Natural killer cell (primary cell): Measurements from ENCODE around the gene SPOP. TPM values are rescaled to one million over a fixed set of nuclear protein-coding genes. Genes with fewer than 3 reads are reported as not detected.

ENCODE experiments used
- ATAC-seq, 3 donors: fragments of 150-1000 bp in 2 of 3; fragments of 200-7000 bp in 1 of 3; cut with Tn5 transposase; 1 replicate in 1 of 3; 2 replicates in 2 of 3; pipeline ENCODE4 v1.10.0; 2021; ENCODE audit warnings: mild to moderate bottlenecking in 2 of 3, moderate library complexity in 2 of 3
- DNase-seq, 2 donors: peaks; one replicate each; pipeline versions ENCODE4 v3.0.0 to v3.0.0-alpha.2; 2013 to 2021; ENCODE audit warnings: mixed read lengths in 1 of 2
- H3K27ac ChIP-seq: one replicate; pipeline ENCODE4 v1.5.1; 2013; ENCODE audit warnings: mild to moderate bottlenecking, low read length
- H3K27me3 ChIP-seq: one replicate; pipeline ENCODE4 v1.6.1; 2013; ENCODE audit warnings: low read length; ENCODE audit not compliant: control insufficient read depth, insufficient read depth
- H3K36me3 ChIP-seq: one replicate; pipeline ENCODE4 v1.6.1; 2013; ENCODE audit warnings: low read length; ENCODE audit not compliant: control insufficient read depth, insufficient read depth
- H3K4me1 ChIP-seq: one replicate; pipeline ENCODE4 v1.6.1; 2013; ENCODE audit warnings: low read length; ENCODE audit not compliant: control insufficient read depth, insufficient read depth
- H3K4me3 ChIP-seq: one replicate; pipeline ENCODE4 v1.5.1; 2013; ENCODE audit warnings: low read length
- H3K9me3 ChIP-seq: one replicate; pipeline ENCODE4 v1.6.1; 2013; ENCODE audit warnings: low read length; ENCODE audit not compliant: control insufficient read depth, insufficient read depth
- H3K27ac Mint-ChIP-seq, 2 donors: one replicate each; pipeline ENCODE4 v1.8.0; 2022; ENCODE audit warnings: mild to moderate bottlenecking in 2 of 2, mixed read lengths in 2 of 2, moderate library complexity in 1 of 2
- H3K27me3 Mint-ChIP-seq, 2 donors: one replicate each; pipeline ENCODE4 v1.8.0; 2022; ENCODE audit warnings: low read depth in 2 of 2, mixed read lengths in 2 of 2
- H3K36me3 Mint-ChIP-seq: one replicate; pipeline ENCODE4 v1.8.0; 2022; ENCODE audit warnings: mixed read lengths
- H3K4me1 Mint-ChIP-seq, 2 donors: one replicate each; pipeline ENCODE4 v1.8.0; 2022; ENCODE audit warnings: mixed read lengths in 2 of 2
- H3K4me3 Mint-ChIP-seq: one replicate; pipeline ENCODE4 v1.8.0; 2022; ENCODE audit warnings: mild to moderate bottlenecking, moderate library complexity, mixed read lengths
- H3K9me3 Mint-ChIP-seq, 2 donors: one replicate each; pipeline ENCODE4 v1.8.0; 2022; ENCODE audit warnings: mixed read lengths in 2 of 2
- CTCF ChIP-seq: fragments of 200-600 bp; IDR thresholded peaks from one replicate; pipeline ENCODE4 v1.8.0; 2022; ENCODE audit warnings: antibody characterized with exemption
- WGBS: methylation state at CpG from one replicate; pipeline ENCODE4 v1.1.7; 2013; ENCODE audit warnings: missing lambda C conversion rate; ENCODE audit not compliant: insufficient coverage; 5-methylcytosine and 5-hydroxymethylcytosine counted together
- intact Hi-C: fragments of 100-400 bp; cut with micrococcal nuclease; formaldehyde crosslinking; loops from one replicate; pipeline ENCODE4 v1.14.2; 2022
- total RNA-seq, 4 donors: library from RNA; stranded (reverse); fragments of 120-200 nt in 1 of 4; gene quantifications; one replicate each; pipeline versions ENCODE4 v1.2.3 to v1.2.4, GENCODE V29; 2013 to 2022

SPOP gene
- total RNA-seq, 3 donors from 2014 or later (not counting 1 experiment from before 2014, with no cell fraction given) = 45.4 to 56.5 (median 54.7) TPM

GRCh38 chr17:49723423-49723822 is 45.5 kb upstream of the SPOP start:
- no peak for TF ChIP-seq CTCF
- Histone ChIP-seq H3K4me1 (peaks cover 42% of the 10 kb centered on the region), H3K4me3 (no peak overlapping the region), H3K27ac (no peak overlapping the region), H3K36me3 (peaks cover 75% of the 10 kb centered on the region), H3K27me3 (no peaks in the 10 kb centered on the region), H3K9me3 (no peaks in the 10 kb centered on the region)
- ATAC-seq (no peak), DNase-seq (no peak)
- Mint-ChIP-seq H3K4me1 (peaks cover 29 to 49% of the 10 kb centered on the region in 2 donors), H3K9me3 (peaks cover 0 to 3% of the 10 kb centered on the region in 2 donors), H3K36me3 (peaks cover 11% of the 10 kb centered on the region), H3K27ac (peak overlapping the region; percentile 21 to 74), H3K4me3 (no peak overlapping the region), H3K27me3 (no peaks in the 10 kb centered on the region)
- 72% methylated on average over 7 of the region's 8 CpGs for WGBS
- intact Hi-C loops = no loop called here

DNA sequence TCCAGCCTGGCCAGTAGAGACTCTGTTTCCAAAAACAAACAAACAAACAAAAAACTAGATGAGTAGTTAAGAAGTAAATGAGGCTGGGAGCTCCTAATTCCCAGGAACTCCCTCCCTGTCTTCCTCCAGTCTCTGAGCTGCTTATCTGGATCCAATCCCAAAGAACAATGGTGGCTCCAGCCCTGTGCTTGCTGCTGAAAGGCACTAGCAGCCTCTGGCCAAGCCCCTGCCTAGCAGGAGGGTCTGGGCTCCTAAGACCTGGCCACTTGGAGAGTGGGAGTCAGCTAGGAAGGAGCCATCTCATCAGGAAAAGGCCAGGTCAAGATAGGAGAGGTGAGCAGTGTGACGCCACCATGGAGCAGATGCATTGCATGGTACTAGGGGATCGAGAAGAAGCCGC is 44.2 kb upstream of the SPOP start:
- peaks cover 83% of the 10 kb centered on the region for H3K36me3 ChIP-seq
- intact Hi-C loops = no loop called here
- Mint-ChIP-seq H3K27me3 (no peaks in the 10 kb centered on the region), H3K27ac (peak overlapping the region; percentile 21 to 74), H3K4me1 (peaks cover 35 to 43% of the 10 kb centered on the region in 2 donors), H3K9me3 (peaks cover 0 to 3% of the 10 kb centered on the region in 2 donors), H3K4me3 (no peak overlapping the region), H3K36me3 (peaks cover 16% of the 10 kb centered on the region)
- DNase-seq (no peak), ATAC-seq (no peak)
- WGBS = 98% methylated on average over 3 of the region's 3 CpGs
- no peaks in the 10 kb centered on the region for H3K9me3 ChIP-seq
- H3K27me3 ChIP-seq = no peaks in the 10 kb centered on the region
- H3K4me1 ChIP-seq = peaks cover 41% of the 10 kb centered on the region
- TF ChIP-seq CTCF = no peak
- H3K27ac ChIP-seq = no peak overlapping the region
- H3K4me3 ChIP-seq = no peak overlapping the region

DNA sequence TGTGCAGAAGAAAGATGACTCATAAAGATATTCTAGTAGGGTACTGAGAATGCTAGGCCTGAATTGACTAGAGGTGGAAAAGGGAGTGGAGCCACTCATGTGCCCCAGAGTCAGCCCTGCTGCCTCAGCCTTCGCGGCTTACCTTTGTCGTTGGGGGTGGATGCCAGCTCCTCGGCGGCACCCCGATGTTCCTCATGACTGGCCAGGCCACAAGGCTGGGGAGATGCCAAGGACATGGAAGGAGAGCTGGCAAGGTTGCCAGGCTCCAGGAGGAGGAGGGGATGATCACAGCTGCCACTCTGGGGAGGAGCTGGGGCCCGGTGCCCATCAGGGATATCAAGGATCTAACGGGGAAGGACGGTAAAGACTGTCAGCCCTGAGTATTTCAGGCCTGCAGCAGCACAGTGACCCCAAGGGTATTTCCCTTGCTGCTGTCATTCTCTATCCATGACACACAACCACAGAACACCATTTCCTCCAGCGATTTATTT is 39.5 kb upstream of the SPOP start:
- H3K27ac Mint-ChIP-seq = peak overlapping the region; percentile 97 to 98
- no peak overlapping the region for H3K4me3 Mint-ChIP-seq
- Histone ChIP-seq H3K4me1 (peaks cover 58% of the 10 kb centered on the region), H3K4me3 (no peak overlapping the region), H3K27me3 (no peaks in the 10 kb centered on the region), H3K27ac (peak overlapping the region; percentile 89), H3K36me3 (peaks cover 78% of the 10 kb centered on the region), H3K9me3 (no peaks in the 10 kb centered on the region)
- intact Hi-C loops = loop anchor here (5.0 kb wide), 1 partner anchor 135 kb away; no protein-coding TSS in a partner anchor
- ATAC-seq = no peak
- no peaks in the 10 kb centered on the region for H3K27me3 Mint-ChIP-seq
- DNase-seq = peak in 1 of 2 donors; percentile 57
- H3K36me3 Mint-ChIP-seq = peaks cover 21% of the 10 kb centered on the region
- H3K4me1 Mint-ChIP-seq = peaks cover 49% of the 10 kb centered on the region in 2 donors
- no peaks in the 10 kb centered on the region for H3K9me3 Mint-ChIP-seq
- WGBS = 74% methylated on average over 10 of the region's 10 CpGs
- TF ChIP-seq CTCF = no peak
